GM12878 (cell line): ENCODE results near the gene RPL21. TPM values are rescaled to one million over a fixed set of nuclear protein-coding genes. Genes with fewer than 3 reads are reported as not detected.

ENCODE experiments used
- ATAC-seq: fragments of 200-7000 bp; cut with Tn5 transposase; 3 replicates; pipeline ENCODE4 v1.9.1; 2020; ENCODE audit warnings: mild to moderate bottlenecking, moderate library complexity
- BruUV-seq: library from RNA; stranded (reverse); fragments of 400-500 nt; replicated peaks from 2 replicates; lab custom pipeline; 2021; lab: Mats Ljungman, UMichigan
- CTCF ChIA-PET: fragments of 300-600 bp; sonication (Branson Sonifier 250); formaldehyde crosslinking; extraction: SDS; loops from one replicate; lab custom pipeline; 2021; ENCODE audit warnings: inconsistent platforms; lab: Yijun Ruan, JAX
- POLR2A ChIA-PET: fragments of 350-600 bp; formaldehyde crosslinking; extraction: SDS; loops from one replicate; lab custom pipeline; 2021; ENCODE audit warnings: inconsistent platforms; lab: Charles Lee
- RAD21 ChIA-PET: fragments of 300-600 bp; sonication (Branson Sonifier 250); formaldehyde crosslinking; loops from one replicate; lab custom pipeline; 2023; ENCODE audit warnings: antibody characterized with exemption; ENCODE audit not compliant: unreplicated experiment; lab: Charles Lee
- SMC1A ChIA-PET: fragments of 300-600 bp; sonication (Branson Sonifier 250); formaldehyde crosslinking; loops from one replicate; lab custom pipeline; 2023; ENCODE audit not compliant: unreplicated experiment, uncharacterized antibody; lab: Charles Lee
- DNase-seq: peaks from one replicate; pipeline ENCODE4 v3.0.0-alpha.2; 2011; ENCODE audit warnings: low read depth, low spot score
- FAIRE-seq: peaks from 3 replicates; lab custom pipeline; 2011; peaks lifted over from hg19 to GRCh38; lab: Jason Lieb, UNC
- H2AFZ ChIP-seq: 2 replicates; pipeline ENCODE4 v1.6.0; 2011; ENCODE audit warnings: low read depth, low read length, control low read depth; ENCODE audit not compliant: control insufficient read depth
- H3K27ac ChIP-seq: 2 replicates; pipeline ENCODE4 v1.5.1; 2011; ENCODE audit warnings: control low read depth; ENCODE audit not compliant: control insufficient read depth, insufficient read depth
- H3K27me3 ChIP-seq, 2 experiments: replicated peaks in 1 of 2; 2 replicates each; pipeline versions ENCODE4 v1.6.0 to v1.6.1; 2011; ENCODE audit warnings: low read length in 1 of 2; ENCODE audit not compliant: control insufficient read depth in 2 of 2, insufficient read depth in 2 of 2
- H3K36me3 ChIP-seq, 2 experiments: 2 replicates each; pipeline ENCODE4 v1.5.1; 2011; ENCODE audit warnings: low read length in 1 of 2; ENCODE audit not compliant: control insufficient read depth in 2 of 2, insufficient read depth in 2 of 2
- H3K4me1 ChIP-seq: 2 replicates; pipeline ENCODE4 v1.6.1; 2011; ENCODE audit warnings: mild to moderate bottlenecking, low read length, moderate library complexity, mixed read lengths; ENCODE audit not compliant: control insufficient read depth, insufficient read depth
- H3K4me2 ChIP-seq: 2 replicates; pipeline ENCODE4 v1.6.0; 2011; ENCODE audit warnings: control low read depth; ENCODE audit not compliant: control insufficient read depth, insufficient read depth
- H3K4me3 ChIP-seq: fragments of 200-600 bp; sonication (generic); 2 replicates; pipeline ENCODE4 v1.5.1; 2016
- H3K79me2 ChIP-seq: 2 replicates; pipeline ENCODE4 v1.6.0; 2011; ENCODE audit warnings: low read length; ENCODE audit not compliant: control insufficient read depth, insufficient read depth
- H3K9ac ChIP-seq: 2 replicates; pipeline ENCODE4 v1.8.0; 2011; ENCODE audit warnings: low read length, control low read depth, mixed read lengths; ENCODE audit not compliant: control insufficient read depth, insufficient read depth
- H3K9me3 ChIP-seq: replicated peaks from 3 replicates; pipeline ENCODE4 v1.5.1; 2011; ENCODE audit warnings: mild to moderate bottlenecking, low read length; ENCODE audit not compliant: control insufficient read depth, insufficient read depth
- H4K20me1 ChIP-seq: 2 replicates; pipeline ENCODE4 v1.6.0; 2011; ENCODE audit not compliant: control insufficient read depth, insufficient read depth
- CBX3 ChIP-seq: fragments of 200-600 bp; sonication (generic); IDR thresholded peaks from 2 replicates; pipeline ENCODE4 v1.6.1; 2016; ENCODE audit warnings: low read depth, borderline replicate concordance
- LARP7 ChIP-seq: fragments of 450-650 bp; IDR thresholded peaks from 2 replicates; pipeline ENCODE4 v1.6.1; 2017; ENCODE audit warnings: mild to moderate bottlenecking
- ZBED1 ChIP-seq: IDR thresholded peaks from 2 replicates; pipeline ENCODE4 v1.6.1; 2016; ENCODE audit warnings: borderline replicate concordance
- WGBS: methylation state at CpG from one replicate; pipeline ENCODE4 v1.1.6; 2016; ENCODE audit warnings: low lambda C conversion rate; ENCODE audit not compliant: insufficient replicate concordance, insufficient coverage; ENCODE audit errors: missing lambda C conversion rate; 5-methylcytosine and 5-hydroxymethylcytosine counted together
- in situ Hi-C: fragments of 300-500 bp; cut with MboI; formaldehyde crosslinking; loops from 9 replicates; pipeline ENCODE4 v1.14.3; 2018; ENCODE audit warnings: mixed read lengths
- intact Hi-C: fragments of 100-400 bp; cut with micrococcal nuclease; formaldehyde crosslinking; loops from one replicate; pipeline ENCODE4 v1.14.2; 2022; ENCODE audit not compliant: unreplicated experiment
- polyA plus RNA-seq, 11 experiments: library from polyadenylated mRNA; depleted of rRNA in 4 of 11; unstranded in 6 of 11; stranded (reverse) in 5 of 11; fragments of >200 nt; fragmentation: Nextera tagmentation in 4 of 11; fragmentation: Illumina TruSeq in 1 of 11; extraction: Ambion mirVana in 4 of 11; extraction: Trizol in 1 of 11; gene quantifications; 1 replicate in 1 of 11; 2 replicates in 10 of 11; pipeline versions ENCODE4 v1.2.1 to v1.2.3, GENCODE V29; 2011 to 2016; ENCODE audit warnings: inconsistent platforms in 2 of 11, missing spikeins in 2 of 11, low read depth in 1 of 11
- total RNA-seq, 4 experiments: library from RNA; depleted of rRNA in 3 of 4; stranded (reverse); fragments of >200 nt in 3 of 4; fragmentation: Illumina TruSeq in 1 of 4; extraction: Trizol in 1 of 4; gene quantifications; 2 replicates each; pipeline versions ENCODE4 v1.2.1 to v1.2.3, GENCODE V29; 2013 to 2021
- TF ChIP-seq, protein P1 (sequence below): fragments of 450-650 bp; IDR thresholded peaks from 2 replicates; pipeline ENCODE4 v1.6.1; 2016; ENCODE audit warnings: mild to moderate bottlenecking

The RPL21 gene
- total and polyA plus RNA-seq, 10 of the 15 experiments (the other 5 are each of a cell fraction or from before 2014, with no cell fraction given) = 817 to 9,760 (median 1,698) TPM

DNA sequence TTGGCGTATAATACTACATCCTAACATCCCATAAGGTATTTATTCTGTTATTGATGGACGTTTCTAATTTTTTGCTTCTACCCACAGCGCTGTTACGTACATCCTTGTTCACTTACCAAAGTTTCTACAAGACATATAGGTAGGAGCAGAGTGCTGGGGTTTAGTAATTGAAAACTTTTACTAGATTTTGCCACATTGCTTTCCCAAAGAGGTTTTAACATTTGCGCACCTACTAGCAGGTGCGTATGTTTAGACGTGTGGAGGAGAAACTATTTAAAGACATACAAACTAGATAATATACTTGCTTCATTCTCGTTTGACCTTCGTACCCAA lies 559 bp upstream of the RPL21 start:
- DNase-seq (no peak), FAIRE-seq (no peak), ATAC-seq (peak; percentile 5)
- peak overlapping the region; percentile 95 for H3K9ac ChIP-seq
- H2AFZ ChIP-seq = peak overlapping the region; percentile 97
- intact Hi-C loops = loop anchor here (1.0 to 5.0 kb wide), 5 partner anchors 58 to 372 kb away; partner anchors contain the start of genes LNX2, MTIF3 and POLR1D
- H3K4me2 ChIP-seq = peak overlapping the region; percentile 60
- in situ Hi-C loops = loop anchor here (5.0 kb wide), 1 partner anchor 78 kb away; the partner anchor contains the start of gene USP12
- RAD21 ChIA-PET = interaction anchor here (0.8 to 1.1 kb wide), 2 partner anchors 72 to 265 kb away, joined by 3 read pairs; no protein-coding TSS in a partner anchor
- BruUV-seq = TSS peak; percentile 95
- H4K20me1 ChIP-seq = no peaks in the 10 kb centered on the region
- SMC1A ChIA-PET = no interaction called here
- H3K79me2 ChIP-seq = peaks cover 66% of the 10 kb centered on the region
- H3K4me1 ChIP-seq = no peaks in the 10 kb centered on the region
- WGBS = 2% methylated on average over 9 of the region's 9 CpGs
- peaks cover 0 to 9% of the 10 kb centered on the region in 2 experiments; a peak in 3 of 4 replicates for H3K36me3 ChIP-seq
- POLR2A ChIA-PET = interaction anchor here (1.1 kb wide), 1 partner anchor 76 kb away, joined by 3 read pairs; no protein-coding TSS in a partner anchor
- peak overlapping the region; percentile 89 for H3K27ac ChIP-seq
- H3K9me3 ChIP-seq = no peaks in the 10 kb centered on the region
- H3K4me3 ChIP-seq = peak overlapping the region; percentile 94
- CTCF ChIA-PET = no interaction called here
- no peaks in the 10 kb centered on the region for H3K27me3 ChIP-seq
- TF ChIP-seq, protein P1, sequence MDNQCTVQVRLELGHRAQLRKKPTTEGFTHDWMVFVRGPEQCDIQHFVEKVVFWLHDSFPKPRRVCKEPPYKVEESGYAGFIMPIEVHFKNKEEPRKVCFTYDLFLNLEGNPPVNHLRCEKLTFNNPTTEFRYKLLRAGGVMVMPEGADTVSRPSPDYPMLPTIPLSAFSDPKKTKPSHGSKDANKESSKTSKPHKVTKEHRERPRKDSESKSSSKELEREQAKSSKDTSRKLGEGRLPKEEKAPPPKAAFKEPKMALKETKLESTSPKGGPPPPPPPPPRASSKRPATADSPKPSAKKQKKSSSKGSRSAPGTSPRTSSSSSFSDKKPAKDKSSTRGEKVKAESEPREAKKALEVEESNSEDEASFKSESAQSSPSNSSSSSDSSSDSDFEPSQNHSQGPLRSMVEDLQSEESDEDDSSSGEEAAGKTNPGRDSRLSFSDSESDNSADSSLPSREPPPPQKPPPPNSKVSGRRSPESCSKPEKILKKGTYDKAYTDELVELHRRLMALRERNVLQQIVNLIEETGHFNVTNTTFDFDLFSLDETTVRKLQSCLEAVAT = peak; percentile 13; the same call in 1 of the 2 replicates
- TF ChIP-seq CBX3 = no peak

DNA sequence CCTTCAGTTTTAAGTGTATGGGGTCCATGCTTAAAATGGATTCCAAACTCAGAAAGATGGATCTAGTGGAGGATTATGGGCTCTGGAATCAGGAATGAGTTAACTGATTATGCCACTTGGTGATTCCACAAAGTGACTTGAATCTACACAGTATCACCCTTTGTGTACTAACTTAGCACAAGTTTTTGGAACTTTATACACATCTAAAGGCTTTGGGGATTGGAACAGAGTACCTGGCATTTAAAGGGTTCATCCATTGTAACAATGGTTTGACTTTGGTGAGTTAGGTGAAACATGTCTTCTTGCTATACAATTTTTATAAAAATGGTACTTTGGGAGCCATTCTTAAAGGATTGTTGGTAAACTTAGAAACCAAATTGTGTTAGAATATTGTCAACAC lies 1.1 kb downstream of the RPL21 start:
- ChIA-PET POLR2A (no interaction called here), SMC1A (interaction anchor here (0.6 to 1.4 kb wide), 2 partner anchors 100 to 119 kb away, joined by 3 to 4 read pairs; no protein-coding TSS in a partner anchor), RAD21 (no interaction called here), CTCF (interaction anchor here (1.4 kb wide), 1 partner anchor 26 kb away, joined by 3 read pairs; no protein-coding TSS in a partner anchor)
- H3K4me2 ChIP-seq = peak overlapping the region; percentile 76
- no peak for ATAC-seq
- FAIRE-seq = no peak
- H3K27me3 ChIP-seq = no peaks in the 10 kb centered on the region
- no peak for DNase-seq
- intact Hi-C loops = loop anchor here (5.0 kb wide), 2 partner anchors 120 to 370 kb away; partner anchors contain the start of genes LNX2 and POLR1D
- no peak overlapping the region for H2AFZ ChIP-seq
- H3K4me1 ChIP-seq = no peaks in the 10 kb centered on the region
- in situ Hi-C loops = loop anchor here (5.0 kb wide), 1 partner anchor 80 kb away; the partner anchor contains the start of gene USP12
- H3K4me3 ChIP-seq = peak overlapping the region; percentile 94
- TF ChIP-seq LARP7 = no peak
- TF ChIP-seq ZBED1 = 0 out of 2 replicates have a peak, but pooled peaks have one; percentile 41
- no peaks in the 10 kb centered on the region for H4K20me1 ChIP-seq
- H3K36me3 ChIP-seq = peaks cover 1 to 9% of the 10 kb centered on the region in 2 experiments
- BruUV-seq = no TSS peak
- H3K9ac ChIP-seq = peak overlapping the region; percentile 95
- H3K79me2 ChIP-seq = peaks cover 75% of the 10 kb centered on the region
- peak overlapping the region; percentile 89 for H3K27ac ChIP-seq
- H3K9me3 ChIP-seq = no peaks in the 10 kb centered on the region
